ENCODE data around the gene KLHL29. TPM values are rescaled to one million over a fixed set of nuclear protein-coding genes. Genes with fewer than 3 reads are reported as not detected.

KLHL29 gene
- total and polyA plus RNA-seq, 4 experiments from 2014 or later: 0.24 to 2.4 (median 1.9) TPM; not detected in 1

- Mint-ChIP-seq H3K4me1 (no peaks in the 10 kb centered on the region), H3K9me3 (no peaks in the 10 kb centered on the region), H3K27ac (no peak overlapping the region), H3K4me3 (no peak overlapping the region), H3K27me3 (peaks cover 0 to 6% of the 10 kb centered on the region in 2 donors), H3K36me3 (no peaks in the 10 kb centered on the region)
- no peak overlapping the region for H3K27ac ChIP-seq (ENCODE audit: low read depth, low read length)
- H3K4me1 ChIP-seq (ENCODE audit: insufficient read depth, low read length): no peaks in the 10 kb centered on the region
- no peaks in the 10 kb centered on the region for H3K9me3 ChIP-seq (ENCODE audit: control insufficient read depth in 1 of 2, low read length in 2 of 2)
- DNase-seq: no peak
- POLR2A ChIA-PET (ENCODE audit: partially characterized antibody): no interaction called here
- no peaks in the 10 kb centered on the region for H3K27me3 ChIP-seq (ENCODE audit: insufficient read depth, low read length)
- intact Hi-C loops (cut with micrococcal nuclease): no loop called here
- CTCF ChIA-PET (ENCODE audit: partially characterized antibody): no interaction called here
- no peaks in the 10 kb centered on the region for H3K36me3 ChIP-seq (ENCODE audit: insufficient read depth, low read length)
- no peak overlapping the region for H3K4me3 ChIP-seq (ENCODE audit: low read length in 2 of 2)
Measured at GRCh38 chr2:23543302-23543701, 158.3 kb downstream of the KLHL29 start.

- POLR2A ChIA-PET (ENCODE audit: partially characterized antibody): no interaction called here
- Mint-ChIP-seq H3K27me3 (peaks cover 0 to 6% of the 10 kb centered on the region in 2 donors), H3K4me3 (no peak overlapping the region), H3K36me3 (no peaks in the 10 kb centered on the region), H3K27ac (no peak overlapping the region), H3K4me1 (no peaks in the 10 kb centered on the region), H3K9me3 (no peaks in the 10 kb centered on the region)
- CTCF ChIA-PET (ENCODE audit: partially characterized antibody): no interaction called here
- Histone ChIP-seq H3K4me1 (ENCODE audit: insufficient read depth, low read length) (no peaks in the 10 kb centered on the region), H3K4me3 (ENCODE audit: low read length in 2 of 2) (no peak overlapping the region), H3K9me3 (ENCODE audit: control insufficient read depth in 1 of 2, low read length in 2 of 2) (no peaks in the 10 kb centered on the region), H3K27ac (ENCODE audit: low read depth, low read length) (no peak overlapping the region), H3K36me3 (ENCODE audit: insufficient read depth, low read length) (no peaks in the 10 kb centered on the region), H3K27me3 (ENCODE audit: insufficient read depth, low read length) (no peaks in the 10 kb centered on the region)
- no peak for DNase-seq
- intact Hi-C loops (cut with micrococcal nuclease): no loop called here
Measured at GRCh38 chr2:23543728-23544127, 158.7 kb downstream of the KLHL29 start.

DNA sequence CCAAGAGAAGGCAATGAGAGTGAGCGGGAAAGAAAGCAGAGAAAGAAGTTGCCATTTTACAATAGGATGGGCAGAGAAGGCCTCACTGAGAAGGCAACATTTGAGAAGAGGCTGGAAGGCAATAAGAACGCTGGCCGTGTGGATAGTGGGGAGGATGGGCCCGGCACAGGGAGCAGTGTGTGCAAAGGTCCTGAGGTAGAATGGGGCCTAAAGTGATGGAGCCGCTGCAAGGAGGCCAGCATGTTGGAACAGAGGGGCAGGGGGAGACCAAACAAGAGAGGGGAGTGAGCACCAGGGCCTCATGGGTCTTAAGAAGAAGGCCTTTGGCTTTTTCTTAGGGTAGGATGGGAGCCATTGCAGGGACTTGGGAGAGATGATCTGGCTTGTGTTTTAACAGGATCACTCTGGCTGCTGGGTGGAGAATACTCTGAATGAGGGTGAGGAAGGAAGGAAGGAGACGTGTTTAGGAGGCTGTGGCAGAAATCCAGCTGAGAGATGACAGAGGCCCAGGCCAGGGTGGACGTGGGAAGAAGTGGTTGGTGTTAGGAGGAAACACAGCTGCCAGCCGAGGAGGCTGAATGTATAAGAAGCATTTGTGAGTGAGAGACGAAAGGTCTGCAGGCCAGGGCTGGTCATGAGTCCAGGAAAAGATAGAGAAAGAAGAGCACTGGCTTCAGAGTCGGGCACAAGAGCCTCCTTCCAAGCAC, 159.8 kb downstream of the KLHL29 start:
- Mint-ChIP-seq H3K27ac (no peak overlapping the region), H3K4me3 (no peak overlapping the region), H3K36me3 (no peaks in the 10 kb centered on the region), H3K27me3 (peaks cover 0 to 6% of the 10 kb centered on the region in 2 donors), H3K4me1 (no peaks in the 10 kb centered on the region), H3K9me3 (no peaks in the 10 kb centered on the region)
- Histone ChIP-seq H3K27ac (ENCODE audit: low read depth, low read length) (no peak overlapping the region), H3K27me3 (ENCODE audit: insufficient read depth, low read length) (no peaks in the 10 kb centered on the region), H3K4me3 (ENCODE audit: low read length in 2 of 2) (no peak overlapping the region), H3K4me1 (ENCODE audit: insufficient read depth, low read length) (no peaks in the 10 kb centered on the region), H3K36me3 (ENCODE audit: insufficient read depth, low read length) (no peaks in the 10 kb centered on the region), H3K9me3 (ENCODE audit: control insufficient read depth in 1 of 2, low read length in 2 of 2) (no peaks in the 10 kb centered on the region)
- ChIA-PET CTCF (ENCODE audit: partially characterized antibody) (no interaction called here), POLR2A (ENCODE audit: partially characterized antibody) (no interaction called here)
- intact Hi-C loops (cut with micrococcal nuclease): no loop called here
- DNase-seq: no peak

GRCh38 chr2:23545396-23545795, 160.4 kb downstream of the KLHL29 start:
- no peaks in the 10 kb centered on the region for H3K9me3 Mint-ChIP-seq
- Histone ChIP-seq H3K27me3 (ENCODE audit: insufficient read depth, low read length) (no peaks in the 10 kb centered on the region), H3K9me3 (ENCODE audit: control insufficient read depth in 1 of 2, low read length in 2 of 2) (no peaks in the 10 kb centered on the region), H3K36me3 (ENCODE audit: insufficient read depth, low read length) (no peaks in the 10 kb centered on the region), H3K4me1 (ENCODE audit: insufficient read depth, low read length) (no peaks in the 10 kb centered on the region), H3K27ac (ENCODE audit: low read depth, low read length) (no peak overlapping the region), H3K4me3 (ENCODE audit: low read length in 2 of 2) (no peak overlapping the region)
- no peak for DNase-seq
- ChIA-PET POLR2A (ENCODE audit: partially characterized antibody) (no interaction called here), CTCF (ENCODE audit: partially characterized antibody) (no interaction called here)
- intact Hi-C loops (cut with micrococcal nuclease): no loop called here
- no peaks in the 10 kb centered on the region for H3K36me3 Mint-ChIP-seq
- no peak overlapping the region for H3K27ac Mint-ChIP-seq
- H3K4me1 Mint-ChIP-seq: peaks cover 0 to 1% (median 0%) of the 10 kb centered on the region in 4 donors
- H3K27me3 Mint-ChIP-seq: peaks cover 0 to 6% of the 10 kb centered on the region in 2 donors
- no peak overlapping the region for H3K4me3 Mint-ChIP-seq

GRCh38 chr2:23545811-23546210, 160.8 kb downstream of the KLHL29 start:
- Histone ChIP-seq H3K4me1 (ENCODE audit: insufficient read depth, low read length) (no peaks in the 10 kb centered on the region), H3K27ac (ENCODE audit: low read depth, low read length) (no peak overlapping the region), H3K36me3 (ENCODE audit: insufficient read depth, low read length) (no peaks in the 10 kb centered on the region), H3K9me3 (ENCODE audit: control insufficient read depth in 1 of 2, low read length in 2 of 2) (no peaks in the 10 kb centered on the region), H3K27me3 (ENCODE audit: insufficient read depth, low read length) (no peaks in the 10 kb centered on the region), H3K4me3 (ENCODE audit: low read length in 2 of 2) (no peak overlapping the region)
- Mint-ChIP-seq H3K27me3 (peaks cover 0 to 6% of the 10 kb centered on the region in 2 donors), H3K27ac (peak overlapping the region in 1 of 7 donors; percentile 69), H3K4me3 (no peak overlapping the region), H3K4me1 (peaks cover 0 to 1% (median 0%) of the 10 kb centered on the region in 4 donors), H3K36me3 (no peaks in the 10 kb centered on the region), H3K9me3 (no peaks in the 10 kb centered on the region)
- no peak for DNase-seq
- POLR2A ChIA-PET (ENCODE audit: partially characterized antibody): no interaction called here
- CTCF ChIA-PET (ENCODE audit: partially characterized antibody): no interaction called here
- intact Hi-C loops (cut with micrococcal nuclease): no loop called here

GRCh38 chr2:23546913-23547312, 161.9 kb downstream of the KLHL29 start:
- Histone ChIP-seq H3K27ac (ENCODE audit: low read depth, low read length) (no peak overlapping the region), H3K27me3 (ENCODE audit: insufficient read depth, low read length) (no peaks in the 10 kb centered on the region), H3K4me3 (ENCODE audit: low read length in 2 of 2) (no peak overlapping the region), H3K9me3 (ENCODE audit: control insufficient read depth in 1 of 2, low read length in 2 of 2) (no peaks in the 10 kb centered on the region), H3K36me3 (ENCODE audit: insufficient read depth, low read length) (no peaks in the 10 kb centered on the region), H3K4me1 (ENCODE audit: insufficient read depth, low read length) (no peaks in the 10 kb centered on the region)
- POLR2A ChIA-PET (ENCODE audit: partially characterized antibody): no interaction called here
- H3K4me1 Mint-ChIP-seq: peaks cover 0 to 1% (median 0%) of the 10 kb centered on the region in 4 donors
- no peak for DNase-seq
- intact Hi-C loops (cut with micrococcal nuclease): no loop called here
- H3K36me3 Mint-ChIP-seq: no peaks in the 10 kb centered on the region
- peak overlapping the region in 1 of 7 donors; percentile 18 for H3K27ac Mint-ChIP-seq
- CTCF ChIA-PET (ENCODE audit: partially characterized antibody): no interaction called here
- peaks cover 0 to 6% of the 10 kb centered on the region in 2 donors for H3K27me3 Mint-ChIP-seq
- no peak overlapping the region for H3K4me3 Mint-ChIP-seq
- no peaks in the 10 kb centered on the region for H3K9me3 Mint-ChIP-seq

DNA sequence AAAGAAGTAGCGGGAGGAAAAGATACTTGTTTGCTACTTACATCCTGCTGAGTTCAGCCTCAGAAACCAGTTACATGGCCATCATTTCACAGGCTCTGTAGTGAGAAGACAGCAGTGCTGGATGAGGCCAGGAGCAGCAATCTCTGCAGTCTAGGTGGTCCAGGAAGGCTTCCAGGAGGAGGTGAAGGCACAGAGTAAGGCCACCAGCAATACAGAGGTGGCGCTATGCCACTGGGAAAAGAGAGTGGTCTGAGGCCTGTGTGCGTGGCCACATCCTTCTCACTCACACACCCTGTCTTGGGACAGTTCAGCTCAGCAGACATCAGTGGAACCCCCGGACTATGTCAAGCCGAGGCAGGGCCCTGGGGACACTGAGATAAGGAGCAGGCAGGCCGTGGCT, 162.7 kb downstream of the KLHL29 start:
- H3K4me1 ChIP-seq (ENCODE audit: insufficient read depth, low read length): no peaks in the 10 kb centered on the region
- H3K9me3 ChIP-seq (ENCODE audit: control insufficient read depth in 1 of 2, low read length in 2 of 2): no peaks in the 10 kb centered on the region
- no peak overlapping the region for H3K27ac ChIP-seq (ENCODE audit: low read depth, low read length)
- no peaks in the 10 kb centered on the region for H3K36me3 ChIP-seq (ENCODE audit: insufficient read depth, low read length)
- intact Hi-C loops (cut with micrococcal nuclease): no loop called here
- POLR2A ChIA-PET (ENCODE audit: partially characterized antibody): interaction anchor here (0.6 kb wide), 1 partner anchor 35 kb away, joined by 3 read pairs; no protein-coding TSS in a partner anchor
- H3K27ac Mint-ChIP-seq: peak overlapping the region in 1 of 7 donors; percentile 59
- CTCF ChIA-PET (ENCODE audit: partially characterized antibody): no interaction called here
- peaks cover 0 to 1% (median 0%) of the 10 kb centered on the region in 4 donors for H3K4me1 Mint-ChIP-seq
- H3K36me3 Mint-ChIP-seq: no peaks in the 10 kb centered on the region
- no peak overlapping the region for H3K4me3 Mint-ChIP-seq
- H3K27me3 Mint-ChIP-seq: peaks cover 0 to 6% of the 10 kb centered on the region in 2 donors
- no peaks in the 10 kb centered on the region for H3K27me3 ChIP-seq (ENCODE audit: insufficient read depth, low read length)
- no peaks in the 10 kb centered on the region for H3K9me3 Mint-ChIP-seq
- DNase-seq: no peak
- H3K4me3 ChIP-seq (ENCODE audit: low read length in 2 of 2): no peak overlapping the region

Measured in CD4-positive, alpha-beta memory T cell (primary cell).